ENCODE data around the gene VPS37B.

DNA sequence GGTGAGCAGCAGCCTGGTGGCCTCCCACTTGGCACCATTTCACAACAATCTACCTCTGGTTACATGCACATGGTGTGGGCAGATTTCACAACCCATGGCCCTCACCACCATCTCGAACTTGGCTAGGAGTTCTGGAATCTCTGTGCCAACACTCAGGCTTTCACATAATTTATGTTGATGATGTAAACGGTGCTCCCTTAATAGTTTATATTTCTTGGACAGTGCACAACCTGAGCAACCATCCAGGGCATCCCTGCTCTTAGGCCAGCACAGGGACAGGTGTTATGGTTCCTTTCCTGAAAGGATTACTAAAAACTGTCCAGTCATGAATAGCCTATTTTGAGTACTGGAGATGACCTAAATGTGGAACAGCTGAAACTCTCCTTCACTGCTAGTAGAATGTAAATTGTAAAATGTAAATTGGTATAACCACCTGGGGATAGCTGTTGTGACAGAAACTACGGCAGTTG is 41.7 kb upstream of the VPS37B start:
- TF ChIP-seq, protein P1, sequence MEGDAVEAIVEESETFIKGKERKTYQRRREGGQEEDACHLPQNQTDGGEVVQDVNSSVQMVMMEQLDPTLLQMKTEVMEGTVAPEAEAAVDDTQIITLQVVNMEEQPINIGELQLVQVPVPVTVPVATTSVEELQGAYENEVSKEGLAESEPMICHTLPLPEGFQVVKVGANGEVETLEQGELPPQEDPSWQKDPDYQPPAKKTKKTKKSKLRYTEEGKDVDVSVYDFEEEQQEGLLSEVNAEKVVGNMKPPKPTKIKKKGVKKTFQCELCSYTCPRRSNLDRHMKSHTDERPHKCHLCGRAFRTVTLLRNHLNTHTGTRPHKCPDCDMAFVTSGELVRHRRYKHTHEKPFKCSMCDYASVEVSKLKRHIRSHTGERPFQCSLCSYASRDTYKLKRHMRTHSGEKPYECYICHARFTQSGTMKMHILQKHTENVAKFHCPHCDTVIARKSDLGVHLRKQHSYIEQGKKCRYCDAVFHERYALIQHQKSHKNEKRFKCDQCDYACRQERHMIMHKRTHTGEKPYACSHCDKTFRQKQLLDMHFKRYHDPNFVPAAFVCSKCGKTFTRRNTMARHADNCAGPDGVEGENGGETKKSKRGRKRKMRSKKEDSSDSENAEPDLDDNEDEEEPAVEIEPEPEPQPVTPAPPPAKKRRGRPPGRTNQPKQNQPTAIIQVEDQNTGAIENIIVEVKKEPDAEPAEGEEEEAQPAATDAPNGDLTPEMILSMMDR (IDR thresholded peaks at IDR 0.05), result no peak
- no peak for TF ChIP-seq POLR2A (IDR thresholded peaks at IDR 0.05)
